Neural progenitor cell (in vitro differentiated cells): ENCODE data around the gene AK6. TPM values are rescaled to one million over a fixed set of nuclear protein-coding genes. Genes with fewer than 3 reads are reported as not detected.

ENCODE experiments used
- DNase-seq: peaks from one replicate; pipeline ENCODE4 v3.0.0-alpha.2; 2016; ENCODE audit warnings: low spot score
- H2AFZ ChIP-seq: fragments of 200-600 bp; sonication (generic); replicated peaks from 2 replicates; pipeline ENCODE4 v1.6.1; 2016; ENCODE audit warnings: antibody characterized with exemption
- H3F3A ChIP-seq: fragments of 200-600 bp; sonication (generic); 2 replicates; pipeline ENCODE4 v1.6.1; 2016; ENCODE audit warnings: antibody characterized with exemption, low read depth
- H3K27ac ChIP-seq: fragments of 200-600 bp; sonication (generic); 2 replicates; pipeline ENCODE4 v1.5.1; 2016; ENCODE audit warnings: mild to moderate bottlenecking
- H3K27me3 ChIP-seq: fragments of 200-600 bp; sonication (generic); 2 replicates; pipeline ENCODE4 v1.6.1; 2016; ENCODE audit warnings: mild to moderate bottlenecking, moderate library complexity
- H3K36me3 ChIP-seq: fragments of 200-600 bp; sonication (generic); 2 replicates; pipeline ENCODE4 v1.5.1; 2016
- H3K4me1 ChIP-seq: fragments of 200-600 bp; sonication (generic); 2 replicates; pipeline ENCODE4 v1.6.1; 2016; ENCODE audit warnings: mixed run types
- H3K4me2 ChIP-seq: fragments of 200-600 bp; sonication (generic); 2 replicates; pipeline ENCODE4 v1.6.1; 2016
- H3K4me3 ChIP-seq: fragments of 200-600 bp; sonication (generic); 2 replicates; pipeline ENCODE4 v1.5.1; 2016
- H3K79me2 ChIP-seq: fragments of 200-600 bp; sonication (generic); 2 replicates; pipeline ENCODE4 v1.6.1; 2016; ENCODE audit warnings: low read depth
- H3K9ac ChIP-seq: fragments of 200-600 bp; sonication (generic); 2 replicates; pipeline ENCODE4 v1.6.1; 2016
- H3K9me3 ChIP-seq: fragments of 200-600 bp; sonication (generic); 2 replicates; pipeline ENCODE4 v1.5.1; 2016; ENCODE audit warnings: low read depth
- H4K20me1 ChIP-seq: fragments of 200-600 bp; sonication (generic); 2 replicates; pipeline ENCODE4 v1.6.1; 2016; ENCODE audit warnings: low read depth
- H3K27ac Mint-ChIP-seq: 3 replicates; pipeline ENCODE4 v1.8.0; 2021; ENCODE audit warnings: mixed read lengths
- H3K27me3 Mint-ChIP-seq: 2 replicates; pipeline ENCODE4 v1.8.0; 2022; ENCODE audit warnings: low read depth, mild to moderate bottlenecking, inconsistent platforms, moderate library complexity, mixed read lengths; ENCODE audit not compliant: insufficient read depth
- H3K36me3 Mint-ChIP-seq: 3 replicates; pipeline ENCODE4 v1.8.0; 2021; ENCODE audit warnings: mixed read lengths
- H3K4me1 Mint-ChIP-seq: 3 replicates; pipeline ENCODE4 v1.8.0; 2021; ENCODE audit warnings: mixed read lengths
- H3K4me3 Mint-ChIP-seq: 3 replicates; pipeline ENCODE4 v1.8.0; 2021; ENCODE audit warnings: mild to moderate bottlenecking, moderate library complexity, mixed read lengths
- H3K9me3 Mint-ChIP-seq: 3 replicates; pipeline ENCODE4 v1.8.0; 2020; ENCODE audit warnings: mixed read lengths
- EZH2 ChIP-seq: fragments of 200-600 bp; sonication (generic); IDR thresholded peaks from 2 replicates; pipeline ENCODE4 v1.6.1; 2017; ENCODE audit warnings: antibody characterized with exemption, mild to moderate bottlenecking, moderate library complexity
- EZH2phosphoT487 ChIP-seq: fragments of 200-600 bp; sonication (generic); IDR thresholded peaks from 2 replicates; pipeline ENCODE4 v1.6.1; 2017; ENCODE audit warnings: antibody characterized with exemption
- total RNA-seq: library from RNA; depleted of rRNA; stranded (reverse); fragments of >200 nt; gene quantifications from 2 replicates; pipeline ENCODE4 v1.2.3, GENCODE V29; 2015; ENCODE audit warnings: low replicate concordance
- TF ChIP-seq, protein P1 (sequence below): fragments of 200-600 bp; sonication (generic); IDR thresholded peaks from 2 replicates; pipeline ENCODE4 v1.5.1; 2017; ENCODE audit warnings: antibody characterized with exemption, mild to moderate bottlenecking

Gene AK6
- total RNA-seq, 1 donor from 2014 or later: 50.4 TPM

DNA sequence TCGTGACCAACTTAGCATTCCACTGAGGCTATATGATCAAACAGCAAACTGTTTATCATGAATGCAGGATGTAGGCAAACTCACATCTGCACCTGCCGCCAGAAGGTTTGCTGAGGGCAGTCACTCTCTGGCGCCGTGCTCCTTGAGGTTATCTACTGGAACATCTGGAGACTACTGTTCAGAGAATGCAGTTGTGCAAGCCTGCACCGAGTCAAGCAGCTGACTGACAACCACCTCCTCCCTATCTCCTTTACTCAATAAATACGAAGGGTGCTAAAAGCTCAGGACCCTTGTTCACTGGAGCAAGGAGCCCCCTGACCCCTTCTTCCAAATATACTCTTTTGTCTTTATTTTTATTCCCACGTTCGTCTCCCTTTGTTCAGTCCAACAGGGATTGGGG lies 63.8 kb downstream of the AK6 start:
- Histone ChIP-seq H3K9ac (no peak overlapping the region), H3K4me2 (no peak overlapping the region), H2AFZ (no peak overlapping the region), H4K20me1 (no peaks in the 10 kb centered on the region), H3K4me3 (no peak overlapping the region), H3K27me3 (no peaks in the 10 kb centered on the region), H3K27ac (no peak overlapping the region), H3F3A (no peaks in the 10 kb centered on the region), H3K4me1 (no peaks in the 10 kb centered on the region), H3K36me3 (no peaks in the 10 kb centered on the region), H3K79me2 (no peaks in the 10 kb centered on the region), H3K9me3 (no peaks in the 10 kb centered on the region)
- no peak for TF ChIP-seq EZH2phosphoT487
- no peak for TF ChIP-seq EZH2
- TF ChIP-seq, protein P1, sequence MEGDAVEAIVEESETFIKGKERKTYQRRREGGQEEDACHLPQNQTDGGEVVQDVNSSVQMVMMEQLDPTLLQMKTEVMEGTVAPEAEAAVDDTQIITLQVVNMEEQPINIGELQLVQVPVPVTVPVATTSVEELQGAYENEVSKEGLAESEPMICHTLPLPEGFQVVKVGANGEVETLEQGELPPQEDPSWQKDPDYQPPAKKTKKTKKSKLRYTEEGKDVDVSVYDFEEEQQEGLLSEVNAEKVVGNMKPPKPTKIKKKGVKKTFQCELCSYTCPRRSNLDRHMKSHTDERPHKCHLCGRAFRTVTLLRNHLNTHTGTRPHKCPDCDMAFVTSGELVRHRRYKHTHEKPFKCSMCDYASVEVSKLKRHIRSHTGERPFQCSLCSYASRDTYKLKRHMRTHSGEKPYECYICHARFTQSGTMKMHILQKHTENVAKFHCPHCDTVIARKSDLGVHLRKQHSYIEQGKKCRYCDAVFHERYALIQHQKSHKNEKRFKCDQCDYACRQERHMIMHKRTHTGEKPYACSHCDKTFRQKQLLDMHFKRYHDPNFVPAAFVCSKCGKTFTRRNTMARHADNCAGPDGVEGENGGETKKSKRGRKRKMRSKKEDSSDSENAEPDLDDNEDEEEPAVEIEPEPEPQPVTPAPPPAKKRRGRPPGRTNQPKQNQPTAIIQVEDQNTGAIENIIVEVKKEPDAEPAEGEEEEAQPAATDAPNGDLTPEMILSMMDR: no peak
- Mint-ChIP-seq H3K36me3 (peaks cover 8% of the 10 kb centered on the region), H3K4me1 (no peaks in the 10 kb centered on the region), H3K4me3 (no peak overlapping the region), H3K27ac (no peak overlapping the region), H3K27me3 (peaks cover 2% of the 10 kb centered on the region), H3K9me3 (peaks cover 18% of the 10 kb centered on the region)
- DNase-seq: no peak

Other genes with a start within 250 kb of the AK6 start
- 317 and 408 TPM in 2 replicates for gene CCNB1, start 202.4 kb downstream of the AK6 start, total RNA-seq
- gene CENPH, start 179.9 kb downstream of the AK6 start, total RNA-seq: 160 and 303 TPM in 2 replicates
- 38.0 and 57.3 TPM in 2 replicates for gene CDK7, start 134.6 kb downstream of the AK6 start, total RNA-seq
- gene CCDC125, start 36.7 kb downstream of the AK6 start, total RNA-seq: 0.53 and 0.54 TPM in 2 replicates
- gene TAF9, start within 50 bp of the AK6 start, total RNA-seq: 66.3 and 97.0 TPM in 2 replicates
- gene RAD17, start 298 bp upstream of the AK6 start, total RNA-seq: 32.3 and 51.6 TPM in 2 replicates
- gene MARVELD2, start 45.6 kb upstream of the AK6 start, total RNA-seq: 12.9 and 13.7 TPM in 2 replicates
- gene OCLN, start 123.3 kb upstream of the AK6 start, total RNA-seq: 57.7 and 67.5 TPM in 2 replicates
- 70.5 and 71.9 TPM in 2 replicates for gene GTF2H2C, start 190.7 kb upstream of the AK6 start, total RNA-seq